ENCODE results near the gene PYGM. TPM values are rescaled to one million over a fixed set of nuclear protein-coding genes. Genes with fewer than 3 reads are reported as not detected.

Gene PYGM
- total RNA-seq, 1 experiment from 2014 or later = 6.6 TPM

DNA sequence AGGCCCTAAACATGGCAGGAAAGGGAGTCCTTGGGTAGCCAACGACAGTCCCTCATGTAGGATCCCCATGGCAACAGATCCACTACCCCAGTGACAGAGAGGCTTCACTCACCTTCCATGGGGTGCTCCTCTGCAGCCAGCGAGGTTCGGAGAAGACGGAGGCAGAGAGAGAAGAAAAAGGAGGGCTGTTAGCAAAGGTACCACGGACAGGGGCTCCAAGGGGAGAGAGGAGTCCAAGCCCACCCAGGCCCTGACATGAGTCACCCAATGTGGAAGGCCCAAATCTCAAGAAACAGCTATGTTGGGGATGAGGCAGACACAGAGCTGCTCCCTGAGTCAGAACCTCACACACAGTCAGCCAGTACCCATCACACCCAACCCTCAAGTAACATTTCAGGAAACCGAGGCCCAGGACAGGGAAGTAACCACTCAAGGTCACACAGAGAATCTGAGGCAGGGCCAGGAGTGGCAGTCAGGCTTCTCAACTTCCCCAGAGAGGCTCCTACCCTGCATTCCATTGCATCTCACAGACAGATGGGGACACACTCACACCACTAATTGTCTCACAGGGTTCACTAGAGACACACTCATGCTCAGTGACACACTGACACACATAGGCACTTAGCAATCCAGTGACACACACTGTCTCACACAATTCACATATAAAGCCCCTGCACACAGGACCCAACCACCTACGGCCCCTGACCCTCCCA, 62.0 kb downstream of the PYGM start:
- ATAC-seq = no peak
- H3K4me3 Mint-ChIP-seq = no peak overlapping the region
- TF ChIP-seq ZNF423 (CRISPR knock-in tag; IDR thresholded peaks at IDR 0.05) (no peak), ZNF232 (CRISPR knock-in tag; IDR thresholded peaks at IDR 0.05) (no peak), ELF4 (CRISPR knock-in tag; IDR thresholded peaks at IDR 0.05; ENCODE audit: low read depth) (no peak), KAT7 (CRISPR knock-in tag; IDR thresholded peaks at IDR 0.05; ENCODE audit: borderline replicate concordance) (no peak), ZNF512 (CRISPR knock-in tag; IDR thresholded peaks at IDR 0.05; ENCODE audit: borderline replicate concordance) (no peak), USF2 (CRISPR knock-in tag; IDR thresholded peaks at IDR 0.05) (no peak), ZNF121 (CRISPR knock-in tag; IDR thresholded peaks at IDR 0.05) (no peak), NR3C1 (CRISPR knock-in tag; conservative IDR thresholded peaks at IDR 0.05; ENCODE audit: low read depth) (no peak)
- TF ChIP-seq, protein P1, sequence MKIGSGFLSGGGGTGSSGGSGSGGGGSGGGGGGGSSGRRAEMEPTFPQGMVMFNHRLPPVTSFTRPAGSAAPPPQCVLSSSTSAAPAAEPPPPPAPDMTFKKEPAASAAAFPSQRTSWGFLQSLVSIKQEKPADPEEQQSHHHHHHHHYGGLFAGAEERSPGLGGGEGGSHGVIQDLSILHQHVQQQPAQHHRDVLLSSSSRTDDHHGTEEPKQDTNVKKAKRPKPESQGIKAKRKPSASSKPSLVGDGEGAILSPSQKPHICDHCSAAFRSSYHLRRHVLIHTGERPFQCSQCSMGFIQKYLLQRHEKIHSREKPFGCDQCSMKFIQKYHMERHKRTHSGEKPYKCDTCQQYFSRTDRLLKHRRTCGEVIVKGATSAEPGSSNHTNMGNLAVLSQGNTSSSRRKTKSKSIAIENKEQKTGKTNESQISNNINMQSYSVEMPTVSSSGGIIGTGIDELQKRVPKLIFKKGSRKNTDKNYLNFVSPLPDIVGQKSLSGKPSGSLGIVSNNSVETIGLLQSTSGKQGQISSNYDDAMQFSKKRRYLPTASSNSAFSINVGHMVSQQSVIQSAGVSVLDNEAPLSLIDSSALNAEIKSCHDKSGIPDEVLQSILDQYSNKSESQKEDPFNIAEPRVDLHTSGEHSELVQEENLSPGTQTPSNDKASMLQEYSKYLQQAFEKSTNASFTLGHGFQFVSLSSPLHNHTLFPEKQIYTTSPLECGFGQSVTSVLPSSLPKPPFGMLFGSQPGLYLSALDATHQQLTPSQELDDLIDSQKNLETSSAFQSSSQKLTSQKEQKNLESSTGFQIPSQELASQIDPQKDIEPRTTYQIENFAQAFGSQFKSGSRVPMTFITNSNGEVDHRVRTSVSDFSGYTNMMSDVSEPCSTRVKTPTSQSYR (CRISPR knock-in tag; IDR thresholded peaks at IDR 0.05) = no peak
- TF ChIP-seq, protein P2, sequence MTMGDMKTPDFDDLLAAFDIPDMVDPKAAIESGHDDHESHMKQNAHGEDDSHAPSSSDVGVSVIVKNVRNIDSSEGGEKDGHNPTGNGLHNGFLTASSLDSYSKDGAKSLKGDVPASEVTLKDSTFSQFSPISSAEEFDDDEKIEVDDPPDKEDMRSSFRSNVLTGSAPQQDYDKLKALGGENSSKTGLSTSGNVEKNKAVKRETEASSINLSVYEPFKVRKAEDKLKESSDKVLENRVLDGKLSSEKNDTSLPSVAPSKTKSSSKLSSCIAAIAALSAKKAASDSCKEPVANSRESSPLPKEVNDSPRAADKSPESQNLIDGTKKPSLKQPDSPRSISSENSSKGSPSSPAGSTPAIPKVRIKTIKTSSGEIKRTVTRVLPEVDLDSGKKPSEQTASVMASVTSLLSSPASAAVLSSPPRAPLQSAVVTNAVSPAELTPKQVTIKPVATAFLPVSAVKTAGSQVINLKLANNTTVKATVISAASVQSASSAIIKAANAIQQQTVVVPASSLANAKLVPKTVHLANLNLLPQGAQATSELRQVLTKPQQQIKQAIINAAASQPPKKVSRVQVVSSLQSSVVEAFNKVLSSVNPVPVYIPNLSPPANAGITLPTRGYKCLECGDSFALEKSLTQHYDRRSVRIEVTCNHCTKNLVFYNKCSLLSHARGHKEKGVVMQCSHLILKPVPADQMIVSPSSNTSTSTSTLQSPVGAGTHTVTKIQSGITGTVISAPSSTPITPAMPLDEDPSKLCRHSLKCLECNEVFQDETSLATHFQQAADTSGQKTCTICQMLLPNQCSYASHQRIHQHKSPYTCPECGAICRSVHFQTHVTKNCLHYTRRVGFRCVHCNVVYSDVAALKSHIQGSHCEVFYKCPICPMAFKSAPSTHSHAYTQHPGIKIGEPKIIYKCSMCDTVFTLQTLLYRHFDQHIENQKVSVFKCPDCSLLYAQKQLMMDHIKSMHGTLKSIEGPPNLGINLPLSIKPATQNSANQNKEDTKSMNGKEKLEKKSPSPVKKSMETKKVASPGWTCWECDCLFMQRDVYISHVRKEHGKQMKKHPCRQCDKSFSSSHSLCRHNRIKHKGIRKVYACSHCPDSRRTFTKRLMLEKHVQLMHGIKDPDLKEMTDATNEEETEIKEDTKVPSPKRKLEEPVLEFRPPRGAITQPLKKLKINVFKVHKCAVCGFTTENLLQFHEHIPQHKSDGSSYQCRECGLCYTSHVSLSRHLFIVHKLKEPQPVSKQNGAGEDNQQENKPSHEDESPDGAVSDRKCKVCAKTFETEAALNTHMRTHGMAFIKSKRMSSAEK (CRISPR knock-in tag; IDR thresholded peaks at IDR 0.05; ENCODE audit: borderline replicate concordance) = no peak
- TF ChIP-seq, protein P3, sequence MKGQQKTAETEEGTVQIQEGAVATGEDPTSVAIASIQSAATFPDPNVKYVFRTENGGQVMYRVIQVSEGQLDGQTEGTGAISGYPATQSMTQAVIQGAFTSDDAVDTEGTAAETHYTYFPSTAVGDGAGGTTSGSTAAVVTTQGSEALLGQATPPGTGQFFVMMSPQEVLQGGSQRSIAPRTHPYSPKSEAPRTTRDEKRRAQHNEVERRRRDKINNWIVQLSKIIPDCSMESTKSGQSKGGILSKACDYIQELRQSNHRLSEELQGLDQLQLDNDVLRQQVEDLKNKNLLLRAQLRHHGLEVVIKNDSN (CRISPR knock-in tag; IDR thresholded peaks at IDR 0.05) = no peak
- TF ChIP-seq, protein P4, sequence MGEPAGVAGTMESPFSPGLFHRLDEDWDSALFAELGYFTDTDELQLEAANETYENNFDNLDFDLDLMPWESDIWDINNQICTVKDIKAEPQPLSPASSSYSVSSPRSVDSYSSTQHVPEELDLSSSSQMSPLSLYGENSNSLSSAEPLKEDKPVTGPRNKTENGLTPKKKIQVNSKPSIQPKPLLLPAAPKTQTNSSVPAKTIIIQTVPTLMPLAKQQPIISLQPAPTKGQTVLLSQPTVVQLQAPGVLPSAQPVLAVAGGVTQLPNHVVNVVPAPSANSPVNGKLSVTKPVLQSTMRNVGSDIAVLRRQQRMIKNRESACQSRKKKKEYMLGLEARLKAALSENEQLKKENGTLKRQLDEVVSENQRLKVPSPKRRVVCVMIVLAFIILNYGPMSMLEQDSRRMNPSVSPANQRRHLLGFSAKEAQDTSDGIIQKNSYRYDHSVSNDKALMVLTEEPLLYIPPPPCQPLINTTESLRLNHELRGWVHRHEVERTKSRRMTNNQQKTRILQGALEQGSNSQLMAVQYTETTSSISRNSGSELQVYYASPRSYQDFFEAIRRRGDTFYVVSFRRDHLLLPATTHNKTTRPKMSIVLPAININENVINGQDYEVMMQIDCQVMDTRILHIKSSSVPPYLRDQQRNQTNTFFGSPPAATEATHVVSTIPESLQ (CRISPR knock-in tag; IDR thresholded peaks at IDR 0.05) = no peak
- TF ChIP-seq, protein P5, sequence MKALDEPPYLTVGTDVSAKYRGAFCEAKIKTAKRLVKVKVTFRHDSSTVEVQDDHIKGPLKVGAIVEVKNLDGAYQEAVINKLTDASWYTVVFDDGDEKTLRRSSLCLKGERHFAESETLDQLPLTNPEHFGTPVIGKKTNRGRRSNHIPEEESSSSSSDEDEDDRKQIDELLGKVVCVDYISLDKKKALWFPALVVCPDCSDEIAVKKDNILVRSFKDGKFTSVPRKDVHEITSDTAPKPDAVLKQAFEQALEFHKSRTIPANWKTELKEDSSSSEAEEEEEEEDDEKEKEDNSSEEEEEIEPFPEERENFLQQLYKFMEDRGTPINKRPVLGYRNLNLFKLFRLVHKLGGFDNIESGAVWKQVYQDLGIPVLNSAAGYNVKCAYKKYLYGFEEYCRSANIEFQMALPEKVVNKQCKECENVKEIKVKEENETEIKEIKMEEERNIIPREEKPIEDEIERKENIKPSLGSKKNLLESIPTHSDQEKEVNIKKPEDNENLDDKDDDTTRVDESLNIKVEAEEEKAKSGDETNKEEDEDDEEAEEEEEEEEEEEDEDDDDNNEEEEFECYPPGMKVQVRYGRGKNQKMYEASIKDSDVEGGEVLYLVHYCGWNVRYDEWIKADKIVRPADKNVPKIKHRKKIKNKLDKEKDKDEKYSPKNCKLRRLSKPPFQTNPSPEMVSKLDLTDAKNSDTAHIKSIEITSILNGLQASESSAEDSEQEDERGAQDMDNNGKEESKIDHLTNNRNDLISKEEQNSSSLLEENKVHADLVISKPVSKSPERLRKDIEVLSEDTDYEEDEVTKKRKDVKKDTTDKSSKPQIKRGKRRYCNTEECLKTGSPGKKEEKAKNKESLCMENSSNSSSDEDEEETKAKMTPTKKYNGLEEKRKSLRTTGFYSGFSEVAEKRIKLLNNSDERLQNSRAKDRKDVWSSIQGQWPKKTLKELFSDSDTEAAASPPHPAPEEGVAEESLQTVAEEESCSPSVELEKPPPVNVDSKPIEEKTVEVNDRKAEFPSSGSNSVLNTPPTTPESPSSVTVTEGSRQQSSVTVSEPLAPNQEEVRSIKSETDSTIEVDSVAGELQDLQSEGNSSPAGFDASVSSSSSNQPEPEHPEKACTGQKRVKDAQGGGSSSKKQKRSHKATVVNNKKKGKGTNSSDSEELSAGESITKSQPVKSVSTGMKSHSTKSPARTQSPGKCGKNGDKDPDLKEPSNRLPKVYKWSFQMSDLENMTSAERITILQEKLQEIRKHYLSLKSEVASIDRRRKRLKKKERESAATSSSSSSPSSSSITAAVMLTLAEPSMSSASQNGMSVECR (CRISPR knock-in tag; IDR thresholded peaks at IDR 0.05; ENCODE audit: borderline replicate concordance) = no peak
- ChIA-PET POLR2A (no interaction called here), CTCF (interaction anchor here (0.8 to 3.5 kb wide), 2 partner anchors 9 to 49 kb away, joined by 4 to 31 read pairs; no protein-coding TSS in a partner anchor)
- DNase-seq (ENCODE audit: low spot score) = no peak
- H3K36me3 Mint-ChIP-seq = peaks cover 2% of the 10 kb centered on the region; the same call in 1 of the 2 replicates
- no peaks in the 10 kb centered on the region for H3K9me3 Mint-ChIP-seq
- H3K27me3 Mint-ChIP-seq (ENCODE audit: low read depth) = peaks cover 43% of the 10 kb centered on the region
- peaks cover 15% of the 10 kb centered on the region for H3K4me1 Mint-ChIP-seq
- no peak overlapping the region for H3K27ac Mint-ChIP-seq
